ENCODE results near the gene RBM34.
"Not testable (repeated sequence)": the region's sequence is repeated elsewhere in the genome, so short reads cannot be mapped to it uniquely, and the experiment has no call there.

Gene RBM34

GRCh38 chr1:235105051-235106043 is 55.7 kb downstream of the RBM34 start:
- WGBS, 2 experiments: 80 to 88% methylated on average over 10 to 12 of the region's 12 CpGs
- no peak overlapping the region for H3K27ac ChIP-seq (ENCODE audit: insufficient read depth, low read depth, low read length, poor library complexity, severe bottlenecking)
- no peaks in the 10 kb centered on the region for H3K27me3 ChIP-seq (ENCODE audit: control insufficient read depth, insufficient read depth, low read length, poor library complexity, severe bottlenecking)
- H3K4me1 ChIP-seq (ENCODE audit: control insufficient read depth, insufficient read depth, low read length): peaks cover 7% of the 10 kb centered on the region
- no peaks in the 10 kb centered on the region for H3K9me3 ChIP-seq (ENCODE audit: control insufficient read depth, low read length)
- peaks cover 9% of the 10 kb centered on the region for H3K36me3 ChIP-seq (ENCODE audit: control insufficient read depth, insufficient read depth, low read length)
- H3K4me3 ChIP-seq (ENCODE audit: insufficient read depth, low read depth, low read length): no peak overlapping the region

DNA sequence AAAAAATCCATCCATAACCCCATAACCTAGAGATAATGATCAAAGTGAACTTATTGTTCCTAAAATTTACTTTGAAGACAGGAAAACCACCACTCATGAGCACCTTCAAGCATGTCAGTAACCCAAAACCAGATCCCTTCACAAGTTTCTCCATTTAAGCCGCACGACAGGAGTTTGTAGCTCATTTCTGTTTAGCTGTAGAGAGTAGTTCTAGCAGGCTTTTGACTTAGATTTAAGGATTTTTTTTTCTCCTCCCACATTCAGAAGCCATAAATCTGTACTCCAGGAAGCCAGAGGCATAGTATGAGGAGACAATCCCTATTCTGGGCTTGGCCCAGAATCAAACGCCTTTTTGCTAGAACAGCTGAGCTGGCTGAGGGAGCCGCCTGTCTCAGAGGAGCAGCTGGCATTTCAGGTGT is 58.0 kb downstream of the RBM34 start:
- no peaks in the 10 kb centered on the region for H3K36me3 ChIP-seq (ENCODE audit: control insufficient read depth, insufficient read depth, low read length)
- no peak overlapping the region for H3K4me3 ChIP-seq (ENCODE audit: insufficient read depth, low read depth, low read length)
- H3K27ac ChIP-seq (ENCODE audit: insufficient read depth, low read depth, low read length, poor library complexity, severe bottlenecking): no peak overlapping the region
- no peaks in the 10 kb centered on the region for H3K9me3 ChIP-seq (ENCODE audit: control insufficient read depth, low read length)
- H3K27me3 ChIP-seq (ENCODE audit: control insufficient read depth, insufficient read depth, low read length, poor library complexity, severe bottlenecking): no peaks in the 10 kb centered on the region
- peaks cover 10% of the 10 kb centered on the region for H3K4me1 ChIP-seq (ENCODE audit: control insufficient read depth, insufficient read depth, low read length)
- 96 to 97% methylated on average over 4 of the region's 4 CpGs for WGBS, 2 experiments

DNA sequence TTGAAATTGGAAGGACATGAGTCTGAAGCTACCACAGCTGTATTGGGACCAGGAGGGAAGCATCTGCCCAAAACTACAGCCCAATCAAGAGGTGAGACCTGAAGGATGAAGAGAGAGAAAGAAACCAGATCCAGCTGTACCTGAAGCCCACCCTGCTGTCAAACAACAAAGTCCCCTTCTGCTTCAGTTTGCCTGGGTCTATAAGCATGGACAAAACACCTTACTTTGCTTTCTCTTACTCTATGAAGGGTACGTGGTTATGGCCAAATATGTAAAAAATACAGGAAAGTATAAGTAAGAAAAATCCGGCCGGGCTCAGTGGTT is 58.8 kb downstream of the RBM34 start:
- no peaks in the 10 kb centered on the region for H3K27me3 ChIP-seq (ENCODE audit: control insufficient read depth, insufficient read depth, low read length, poor library complexity, severe bottlenecking)
- H3K9me3 ChIP-seq (ENCODE audit: control insufficient read depth, low read length): no peaks in the 10 kb centered on the region
- no peaks in the 10 kb centered on the region for H3K36me3 ChIP-seq (ENCODE audit: control insufficient read depth, insufficient read depth, low read length)
- no peak overlapping the region for H3K4me3 ChIP-seq (ENCODE audit: insufficient read depth, low read depth, low read length)
- no peak overlapping the region for H3K27ac ChIP-seq (ENCODE audit: insufficient read depth, low read depth, low read length, poor library complexity, severe bottlenecking)
- peaks cover 10% of the 10 kb centered on the region for H3K4me1 ChIP-seq (ENCODE audit: control insufficient read depth, insufficient read depth, low read length)
- 92 to 96% methylated on average over 3 of the region's 3 CpGs for WGBS, 2 experiments

GRCh38 chr1:235101558-235102258 is 59.3 kb downstream of the RBM34 start:
- H3K9me3 ChIP-seq (ENCODE audit: control insufficient read depth, low read length): no peaks in the 10 kb centered on the region
- WGBS, 2 experiments: 91 to 94% methylated on average over 5 of the region's 5 CpGs
- no peak overlapping the region for H3K4me3 ChIP-seq (ENCODE audit: insufficient read depth, low read depth, low read length)
- no peaks in the 10 kb centered on the region for H3K27me3 ChIP-seq (ENCODE audit: control insufficient read depth, insufficient read depth, low read length, poor library complexity, severe bottlenecking)
- H3K27ac ChIP-seq (ENCODE audit: insufficient read depth, low read depth, low read length, poor library complexity, severe bottlenecking): no peak overlapping the region
- H3K36me3 ChIP-seq (ENCODE audit: control insufficient read depth, insufficient read depth, low read length): no peaks in the 10 kb centered on the region
- H3K4me1 ChIP-seq (ENCODE audit: control insufficient read depth, insufficient read depth, low read length): peaks cover 10% of the 10 kb centered on the region

DNA sequence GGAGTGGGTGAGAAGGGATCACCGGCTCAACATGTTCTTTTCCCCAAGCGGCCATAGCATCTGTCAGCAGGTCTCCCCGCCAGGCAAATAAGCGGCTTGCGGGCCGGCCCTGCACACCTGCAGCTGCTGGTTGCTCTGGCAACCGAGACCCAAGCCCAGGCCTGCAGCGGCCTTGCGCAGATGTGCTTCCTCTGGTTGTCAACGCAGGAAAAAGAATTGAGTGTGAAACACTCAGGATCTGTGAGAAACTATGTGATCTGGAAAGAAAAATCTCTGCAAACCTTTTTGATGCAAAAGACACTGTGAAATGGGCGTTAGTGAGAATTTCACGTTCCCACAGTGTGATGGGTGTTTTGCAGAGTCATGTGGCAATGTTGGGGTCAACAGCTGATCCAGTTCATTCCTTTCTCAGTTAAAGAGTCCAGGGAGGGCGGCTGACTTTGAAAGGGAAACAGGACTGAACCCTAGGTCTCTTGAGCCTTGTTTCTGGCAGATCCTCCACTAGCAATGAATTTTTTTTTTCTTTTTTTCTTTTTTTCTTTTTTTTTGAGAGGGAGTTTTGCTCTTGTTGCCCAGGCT is 60.8 kb downstream of the RBM34 start:
- H3K9me3 ChIP-seq (ENCODE audit: control insufficient read depth, low read length): no peaks in the 10 kb centered on the region
- H3K27ac ChIP-seq (ENCODE audit: insufficient read depth, low read depth, low read length, poor library complexity, severe bottlenecking): peak overlapping the region; percentile 69
- H3K36me3 ChIP-seq (ENCODE audit: control insufficient read depth, insufficient read depth, low read length): no peaks in the 10 kb centered on the region
- H3K4me1 ChIP-seq (ENCODE audit: control insufficient read depth, insufficient read depth, low read length): peaks cover 10% of the 10 kb centered on the region
- 65 to 71% methylated on average over 13 of the region's 13 CpGs for WGBS, 2 experiments
- no peaks in the 10 kb centered on the region for H3K27me3 ChIP-seq (ENCODE audit: control insufficient read depth, insufficient read depth, low read length, poor library complexity, severe bottlenecking)
- H3K4me3 ChIP-seq (ENCODE audit: insufficient read depth, low read depth, low read length): no peak overlapping the region

DNA sequence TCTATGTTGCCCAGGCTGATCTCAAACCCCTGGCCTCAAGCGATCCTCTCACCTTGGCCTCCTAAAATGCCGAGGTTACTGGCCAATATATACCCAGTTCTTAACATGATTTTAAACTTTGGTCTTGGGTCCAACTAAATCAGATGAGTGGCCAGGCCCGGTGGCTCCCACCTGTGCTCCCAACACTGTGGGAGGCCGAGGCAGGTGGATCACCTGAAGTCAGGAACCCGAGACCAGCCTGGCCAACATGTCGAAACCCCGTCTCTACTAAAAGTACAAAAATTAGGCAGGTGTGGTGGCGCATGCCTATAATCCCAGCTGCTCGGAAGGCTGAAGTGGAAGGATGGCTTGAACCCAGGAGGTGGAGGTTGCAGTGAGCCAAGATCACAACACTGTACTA is 62.1 kb downstream of the RBM34 start:
- no peak overlapping the region for H3K4me3 ChIP-seq (ENCODE audit: insufficient read depth, low read depth, low read length)
- no peaks in the 10 kb centered on the region for H3K27me3 ChIP-seq (ENCODE audit: control insufficient read depth, insufficient read depth, low read length, poor library complexity, severe bottlenecking)
- WGBS, 2 experiments: 90 to 95% methylated on average over 9 of the region's 9 CpGs
- H3K4me1 ChIP-seq (ENCODE audit: control insufficient read depth, insufficient read depth, low read length): peaks cover 6% of the 10 kb centered on the region
- H3K27ac ChIP-seq (ENCODE audit: insufficient read depth, low read depth, low read length, poor library complexity, severe bottlenecking): no peak overlapping the region
- no peaks in the 10 kb centered on the region for H3K36me3 ChIP-seq (ENCODE audit: control insufficient read depth, insufficient read depth, low read length)
- no peaks in the 10 kb centered on the region for H3K9me3 ChIP-seq (ENCODE audit: control insufficient read depth, low read length)

DNA sequence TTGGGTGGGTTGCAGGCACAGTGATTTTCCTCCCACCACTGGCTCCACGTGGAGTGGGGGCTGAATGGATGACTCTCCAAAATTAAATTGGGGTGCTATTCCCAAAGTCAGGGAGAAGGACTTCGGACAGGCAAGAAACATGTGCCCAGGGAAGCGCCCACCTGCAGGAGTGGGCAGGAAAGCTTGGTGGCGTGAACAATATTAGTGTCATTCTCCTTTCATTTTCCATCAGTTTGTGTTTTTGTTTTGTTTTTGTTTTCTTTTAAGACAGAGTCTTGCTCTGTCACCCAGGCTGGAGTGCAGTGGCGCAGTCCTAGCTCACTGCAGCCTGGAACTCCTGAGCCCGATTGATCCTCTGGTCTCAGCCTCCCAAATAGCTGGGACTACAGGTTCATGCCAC is 62.5 kb downstream of the RBM34 start:
- no peaks in the 10 kb centered on the region for H3K9me3 ChIP-seq (ENCODE audit: control insufficient read depth, low read length)
- H3K27me3 ChIP-seq (ENCODE audit: control insufficient read depth, insufficient read depth, low read length, poor library complexity, severe bottlenecking): no peaks in the 10 kb centered on the region
- H3K27ac ChIP-seq (ENCODE audit: insufficient read depth, low read depth, low read length, poor library complexity, severe bottlenecking): no peak overlapping the region

GRCh38 chr1:235097501-235097900 is 63.5 kb downstream of the RBM34 start:
- H3K36me3 ChIP-seq (ENCODE audit: control insufficient read depth, insufficient read depth, low read length); H3K4me3 ChIP-seq (ENCODE audit: insufficient read depth, low read depth, low read length); H3K9me3 ChIP-seq (ENCODE audit: control insufficient read depth, low read length); H3K27ac ChIP-seq (ENCODE audit: insufficient read depth, low read depth, low read length, poor library complexity, severe bottlenecking); H3K27me3 ChIP-seq (ENCODE audit: control insufficient read depth, insufficient read depth, low read length, poor library complexity, severe bottlenecking): not testable (repeated sequence)
- WGBS, 2 experiments: 93 to 94% methylated on average over 14 of the region's 14 CpGs
- H3K4me1 ChIP-seq (ENCODE audit: control insufficient read depth, insufficient read depth, low read length): peaks cover 13% of the 10 kb centered on the region

More for the DNA sequence above, 62.5 kb downstream of the RBM34 start:
- H3K36me3 ChIP-seq (ENCODE audit: control insufficient read depth, insufficient read depth, low read length): no peaks in the 10 kb centered on the region
- no peak overlapping the region for H3K4me3 ChIP-seq (ENCODE audit: insufficient read depth, low read depth, low read length)
- H3K4me1 ChIP-seq (ENCODE audit: control insufficient read depth, insufficient read depth, low read length): peaks cover 6% of the 10 kb centered on the region
- WGBS, 2 experiments: 78 to 87% methylated on average over 6 of the region's 6 CpGs

- H3K27me3 ChIP-seq (ENCODE audit: control insufficient read depth, insufficient read depth, low read length, poor library complexity, severe bottlenecking): no peaks in the 10 kb centered on the region
- H3K9me3 ChIP-seq (ENCODE audit: control insufficient read depth, low read length): no peaks in the 10 kb centered on the region
- 83 to 87% methylated on average over 6 of the region's 6 CpGs for WGBS, 2 experiments
- H3K4me1 ChIP-seq (ENCODE audit: control insufficient read depth, insufficient read depth, low read length): peaks cover 17% of the 10 kb centered on the region
- H3K4me3 ChIP-seq (ENCODE audit: insufficient read depth, low read depth, low read length): no peak overlapping the region
- H3K27ac ChIP-seq (ENCODE audit: insufficient read depth, low read depth, low read length, poor library complexity, severe bottlenecking): no peak overlapping the region
- H3K36me3 ChIP-seq (ENCODE audit: control insufficient read depth, insufficient read depth, low read length): no peaks in the 10 kb centered on the region
Measured at GRCh38 chr1:235095938-235096562, 65.0 kb downstream of the RBM34 start.
